ENCODE results near the gene ABCB8.

GRCh38 chr7:150999001-150999400 is 29.2 kb upstream of the ABCB8 start:
- no peak for TF ChIP-seq POLR2AphosphoS5 (IDR thresholded peaks at IDR 0.05; ENCODE audit: insufficient read depth, low read depth, low read length)
- no peak for TF ChIP-seq POLR2A (IDR thresholded peaks at IDR 0.05; ENCODE audit: low read depth, low read length)
- TF ChIP-seq CTCF (IDR thresholded peaks at IDR 0.05; ENCODE audit: extremely low read depth in 1 of 2, insufficient read depth in 1 of 2, low read depth in 1 of 2, low read length in 2 of 2): no peak
- TF ChIP-seq, protein P1, sequence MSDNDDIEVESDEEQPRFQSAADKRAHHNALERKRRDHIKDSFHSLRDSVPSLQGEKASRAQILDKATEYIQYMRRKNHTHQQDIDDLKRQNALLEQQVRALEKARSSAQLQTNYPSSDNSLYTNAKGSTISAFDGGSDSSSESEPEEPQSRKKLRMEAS (IDR thresholded peaks at IDR 0.05; ENCODE audit: insufficient read depth, insufficient read length): no peak
- TF ChIP-seq JUN (IDR thresholded peaks at IDR 0.05; ENCODE audit: borderline replicate concordance, insufficient read depth, insufficient read length, low read depth): no peak
- no peak for TF ChIP-seq GATA2 (IDR thresholded peaks at IDR 0.05; ENCODE audit: insufficient read depth, insufficient read length, low read depth, low read length)
- TF ChIP-seq MYC (IDR thresholded peaks at IDR 0.05; ENCODE audit: low read depth, low read length): no peak

Data from endothelial cell of umbilical vein (primary cell).